IMR-90 (cell line): ENCODE measurements around the gene PUM2. TPM values are rescaled to one million over a fixed set of nuclear protein-coding genes. Genes with fewer than 3 reads are reported as not detected.

Experiments
- ATAC-seq: fragments of 200-7000 bp; cut with Tn5 transposase; 2 replicates; pipeline ENCODE4 v1.9.1; 2020; ENCODE audit warnings: low read depth, mild to moderate bottlenecking, moderate library complexity
- BruUV-seq: library from RNA; stranded (reverse); fragments of 400-500 nt; replicated peaks from 2 replicates; lab custom pipeline; 2021; lab: Mats Ljungman, UMichigan
- CTCF ChIA-PET: fragments of 300-600 bp; formaldehyde crosslinking; extraction: SDS; loops from one replicate; lab custom pipeline; 2021; ENCODE audit warnings: antibody characterized with exemption; lab: Yijun Ruan, JAX
- POLR2A ChIA-PET: fragments of 300-600 bp; sonication (Branson Sonifier 250); formaldehyde crosslinking; loops from one replicate; lab custom pipeline; 2022; ENCODE audit warnings: antibody characterized with exemption; ENCODE audit not compliant: unreplicated experiment; lab: Charles Lee
- DNase-seq: peaks from one replicate; pipeline ENCODE4 v3.0.0; 2013
- H2AFZ ChIP-seq: replicated peaks from 2 replicates; pipeline ENCODE3; 2013; ENCODE audit warnings: low read length, mild to moderate bottlenecking; ENCODE audit not compliant: poor library complexity
- H2AK5ac ChIP-seq: 2 replicates; pipeline ENCODE4 v1.6.1; 2013; ENCODE audit warnings: low read depth, low read length, inconsistent platforms
- H2AK9ac ChIP-seq: replicated peaks from 2 replicates; pipeline ENCODE3; 2013; ENCODE audit warnings: mild to moderate bottlenecking, low read depth, low read length, moderate library complexity; ENCODE audit not compliant: poor library complexity
- H2BK120ac ChIP-seq: 2 replicates; pipeline ENCODE4 v1.6.1; 2013; ENCODE audit warnings: low read depth, low read length, inconsistent platforms
- H2BK15ac ChIP-seq: 3 replicates; pipeline ENCODE4 v1.6.1; 2013; ENCODE audit warnings: low read depth, low read length, inconsistent platforms
- H2BK20ac ChIP-seq: 2 replicates; pipeline ENCODE4 v1.6.1; 2013; ENCODE audit warnings: low read depth, mild to moderate bottlenecking, inconsistent platforms, low read length, moderate library complexity
- H2BK5ac ChIP-seq: 2 replicates; pipeline ENCODE4 v1.6.1; 2013; ENCODE audit warnings: mild to moderate bottlenecking, low read depth, low read length, inconsistent platforms; ENCODE audit not compliant: poor library complexity, severe bottlenecking
- H3K14ac ChIP-seq: replicated peaks from 2 replicates; pipeline ENCODE4 v1.6.1; 2013; ENCODE audit warnings: low read depth, low read length, inconsistent platforms
- H3K18ac ChIP-seq: 2 replicates; pipeline ENCODE4 v1.6.1; 2013; ENCODE audit warnings: low read depth, low read length, control low read depth
- H3K23ac ChIP-seq: 2 replicates; pipeline ENCODE4 v1.6.1; 2013; ENCODE audit warnings: low read depth, low read length, inconsistent platforms
- H3K27ac ChIP-seq: 2 replicates; pipeline ENCODE4 v1.5.1; 2013; ENCODE audit warnings: mild to moderate bottlenecking, control low read depth, low read length; ENCODE audit not compliant: insufficient read depth
- H3K27me3 ChIP-seq: 2 replicates; pipeline ENCODE4 v1.6.1; 2013; ENCODE audit warnings: low read length; ENCODE audit not compliant: control insufficient read depth, insufficient read depth
- H3K36me3 ChIP-seq: 2 replicates; pipeline ENCODE4 v1.6.1; 2013; ENCODE audit warnings: low read length, mixed read lengths; ENCODE audit not compliant: control insufficient read depth, insufficient read depth
- H3K4ac ChIP-seq: 2 replicates; pipeline ENCODE4 v1.6.1; 2013; ENCODE audit warnings: low read depth, low read length, inconsistent platforms
- H3K4me1 ChIP-seq: 2 replicates; pipeline ENCODE4 v1.6.1; 2013; ENCODE audit warnings: low read length, mixed read lengths; ENCODE audit not compliant: control insufficient read depth, insufficient read depth
- H3K4me2 ChIP-seq: 2 replicates; pipeline ENCODE4 v1.6.1; 2013; ENCODE audit warnings: low read depth, mild to moderate bottlenecking, control low read depth, low read length, moderate library complexity
- H3K4me3 ChIP-seq: 2 replicates; pipeline ENCODE4 v1.5.1; 2013; ENCODE audit warnings: low read depth, mild to moderate bottlenecking, control low read depth, low read length, moderate library complexity; ENCODE audit not compliant: insufficient read depth
- H3K56ac ChIP-seq: 2 replicates; pipeline ENCODE4 v1.6.1; 2013; ENCODE audit warnings: low read length, inconsistent platforms; ENCODE audit not compliant: insufficient read depth; ENCODE audit errors: extremely low read depth
- H3K79me1 ChIP-seq, 2 experiments: 2 replicates each; pipeline ENCODE4 v1.6.1; 2013; ENCODE audit warnings: low read length in 2 of 2, inconsistent platforms in 1 of 2, low read depth in 1 of 2
- H3K9ac ChIP-seq: 2 replicates; pipeline ENCODE4 v1.6.1; 2013; ENCODE audit warnings: low read depth, low read length, control low read depth
- H3K9me1 ChIP-seq: 2 replicates; pipeline ENCODE4 v1.6.1; 2013; ENCODE audit warnings: low read length, inconsistent platforms; ENCODE audit not compliant: insufficient read depth
- H3K9me3 ChIP-seq: 2 replicates; pipeline ENCODE4 v1.6.1; 2013; ENCODE audit warnings: low read length; ENCODE audit not compliant: control insufficient read depth, insufficient read depth
- H4K20me1 ChIP-seq: 2 replicates; pipeline ENCODE4 v1.6.1; 2013; ENCODE audit warnings: low read length, inconsistent platforms; ENCODE audit not compliant: insufficient read depth
- H4K5ac ChIP-seq: 2 replicates; pipeline ENCODE4 v1.6.1; 2013; ENCODE audit warnings: mild to moderate bottlenecking, low read depth, low read length, control low read depth
- H4K8ac ChIP-seq, 2 experiments: 2 replicates each; pipeline ENCODE4 v1.6.1; 2013; ENCODE audit warnings: low read depth in 2 of 2, low read length in 2 of 2, control low read depth in 1 of 2, inconsistent platforms in 1 of 2
- H4K91ac ChIP-seq: 2 replicates; pipeline ENCODE4 v1.6.1; 2013; ENCODE audit warnings: low read depth, low read length, inconsistent platforms; ENCODE audit not compliant: insufficient read depth
- BHLHE40 ChIP-seq: fragments of 150-350 bp; IDR thresholded peaks from 2 replicates; pipeline ENCODE4 v1.6.1; 2016; ENCODE audit warnings: mild to moderate bottlenecking, low read depth, low read length
- MAFK ChIP-seq: IDR thresholded peaks from 2 replicates; pipeline ENCODE4 v1.6.1; 2012; ENCODE audit warnings: low read depth, low read length, improper control_type of control experiment
- MAZ ChIP-seq: IDR thresholded peaks from 2 replicates; pipeline ENCODE4 v1.6.1; 2012; ENCODE audit warnings: low read depth, mild to moderate bottlenecking, low read length, improper control_type of control experiment, moderate library complexity, borderline replicate concordance
- POLR2A ChIP-seq: IDR thresholded peaks from 2 replicates; pipeline ENCODE4 v1.6.1; 2012; ENCODE audit warnings: mild to moderate bottlenecking, low read depth, low read length
- RCOR1 ChIP-seq: IDR thresholded peaks from 2 replicates; pipeline ENCODE4 v1.6.1; 2012; ENCODE audit warnings: mild to moderate bottlenecking, low read length, improper control_type of control experiment; ENCODE audit not compliant: insufficient replicate concordance
- WGBS, 2 experiments: methylation state at CpG; one replicate each; pipeline versions ENCODE4 v1.1.5 to v1.1.7; 2013; ENCODE audit warnings: missing lambda C conversion rate in 2 of 2; ENCODE audit not compliant: insufficient read length in 1 of 2; ENCODE audit errors: extremely low coverage in 2 of 2; 5-methylcytosine and 5-hydroxymethylcytosine counted together
- dilution Hi-C: fragments of 300-500 bp; cut with HindIII; formaldehyde crosslinking; loops from one replicate; pipeline ENCODE4 v1.14.3; 2018; ENCODE audit warnings: low sequenced_read_pairs; ENCODE audit not compliant: unreplicated experiment
- in situ Hi-C: fragments of 300-500 bp; cut with MboI; formaldehyde crosslinking; loops from 3 replicates; pipeline ENCODE4 v1.14.3; 2019; ENCODE audit warnings: low sequenced_read_pairs, inconsistent platforms, mixed read lengths
- intact Hi-C: fragments of 100-400 bp; cut with micrococcal nuclease; formaldehyde crosslinking; loops from 2 replicates; pipeline ENCODE4 v1.10.0; 2022
- polyA plus RNA-seq, 3 experiments: library from polyadenylated mRNA; depleted of rRNA; stranded (reverse); fragments of >200 nt; gene quantifications; 2 replicates each; pipeline ENCODE4 v1.2.3, GENCODE V29; 2012; ENCODE audit warnings: low replicate concordance in 1 of 3
- total RNA-seq: library from RNA; depleted of rRNA; stranded (reverse); fragments of >200 nt; gene quantifications from 2 replicates; pipeline ENCODE4 v1.2.3, GENCODE V29; 2012
- TF ChIP-seq, protein P1 (sequence below): fragments of 150-350 bp; IDR thresholded peaks from 2 replicates; pipeline ENCODE4 v1.6.1; 2016; ENCODE audit warnings: low read depth, mild to moderate bottlenecking, low read length, moderate library complexity, borderline replicate concordance

PUM2 gene
- total and polyA plus RNA-seq, 2 of the 4 experiments (the other 2 are of a cell fraction), result 18.8 to 38.4 TPM

DNA sequence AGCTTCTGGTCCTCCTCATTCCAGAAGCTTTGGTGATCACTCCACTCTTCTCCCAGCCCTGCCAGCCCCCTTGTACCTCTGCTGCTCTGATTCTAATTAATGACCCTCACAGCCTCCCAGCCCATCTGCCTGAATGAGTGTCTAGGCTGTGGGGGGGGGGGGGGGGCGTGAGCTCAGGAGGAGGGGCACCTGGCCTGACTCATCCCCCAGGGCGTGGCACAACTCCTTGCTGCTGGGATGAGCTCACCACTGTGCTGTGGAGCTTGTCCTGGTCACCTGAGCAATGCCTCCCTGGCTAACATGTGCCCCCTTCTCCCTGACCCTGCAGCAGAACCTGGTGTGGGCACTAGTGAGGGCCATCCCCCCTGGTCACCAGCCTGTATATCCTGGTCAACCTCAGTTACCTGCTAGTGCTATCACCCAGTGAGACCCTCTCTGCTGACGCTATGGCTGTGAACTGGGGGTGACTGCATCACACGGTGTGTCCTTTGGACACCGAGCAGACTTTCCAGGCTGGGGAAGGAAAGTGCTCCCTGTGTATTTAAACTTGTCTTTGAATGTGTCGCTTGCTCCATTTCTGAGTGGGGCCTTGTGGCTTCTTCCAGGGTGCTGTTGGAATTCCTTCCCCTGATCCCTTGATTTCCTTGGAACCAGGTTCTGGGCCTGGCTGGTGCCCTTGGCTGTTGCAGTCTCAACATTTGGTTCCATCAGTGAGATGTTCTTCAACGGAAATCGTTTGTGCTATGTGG, 41.5 kb upstream of the PUM2 start (continued):
- no peak for TF ChIP-seq POLR2A

DNA sequence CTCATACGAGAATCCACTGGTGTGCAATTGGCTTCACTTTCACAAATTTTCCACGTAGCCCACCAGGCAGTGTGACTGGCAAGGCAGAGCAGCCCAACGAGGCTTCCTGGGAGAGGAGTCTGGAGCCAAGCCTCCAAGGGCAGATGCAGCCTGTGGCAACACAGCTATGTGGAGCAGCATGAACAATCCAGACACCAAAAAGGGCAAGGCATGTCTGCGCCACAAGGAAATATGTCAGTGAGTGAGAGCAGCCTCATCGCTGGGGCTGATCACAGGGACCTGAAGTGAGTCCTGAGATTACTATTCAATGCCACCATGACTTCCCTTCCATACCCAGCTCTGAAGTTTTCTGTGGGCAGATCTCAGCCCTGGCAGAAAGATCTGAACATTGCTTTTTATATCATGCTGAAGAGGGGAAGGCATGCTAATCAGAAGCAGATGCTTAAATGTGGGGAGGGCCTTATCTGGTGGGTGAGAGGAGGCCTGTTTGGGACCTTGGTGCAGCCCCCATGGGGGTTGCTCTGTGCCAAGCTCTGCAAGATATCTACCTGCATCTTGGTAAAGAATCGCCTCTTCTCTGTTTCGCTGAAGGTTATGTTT, 40.0 kb upstream of the PUM2 start:
- H2AFZ ChIP-seq, result no peak overlapping the region
- no peak overlapping the region for H3K18ac ChIP-seq
- H3K9me3 ChIP-seq, result no peaks in the 10 kb centered on the region
- peaks cover 7% of the 10 kb centered on the region for H3K9me1 ChIP-seq
- intact Hi-C loops (loop anchor here (10.0 kb wide), 1 partner anchor 56 kb away; no protein-coding TSS in a partner anchor), in situ Hi-C loops (no loop called here), dilution Hi-C loops (loop anchor here (25.0 kb wide), 1 partner anchor 247 kb away; no protein-coding TSS in a partner anchor)
- no peak overlapping the region for H3K27ac ChIP-seq
- no peak overlapping the region for H3K9ac ChIP-seq
- no peak overlapping the region for H3K14ac ChIP-seq
- no peak overlapping the region for H2AK9ac ChIP-seq
- H3K4ac ChIP-seq, result no peak overlapping the region
- H3K23ac ChIP-seq, result no peak overlapping the region
- no peak overlapping the region for H4K8ac ChIP-seq
- DNase-seq, result no peak
- no peaks in the 10 kb centered on the region for H3K36me3 ChIP-seq
- no peak overlapping the region for H3K4me3 ChIP-seq
- H2BK20ac ChIP-seq, result no peak overlapping the region
- BruUV-seq, result no TSS peak
- no peak for ATAC-seq
- H3K27me3 ChIP-seq, result peaks cover 31% of the 10 kb centered on the region
- no peak overlapping the region for H2BK5ac ChIP-seq
- H4K5ac ChIP-seq, result no peak overlapping the region
- 81% methylated on average over 3 of the region's 7 CpGs; no CpG with 5 or more reads in 1 of the 2 experiments for WGBS, 2 experiments
- H3K56ac ChIP-seq, result no peak overlapping the region
- no peak overlapping the region for H2BK120ac ChIP-seq
- no peak overlapping the region for H2BK15ac ChIP-seq
- no peak for TF ChIP-seq POLR2A
- no peak for TF ChIP-seq MAFK
- no peak for TF ChIP-seq MAZ
- TF ChIP-seq, protein P1, sequence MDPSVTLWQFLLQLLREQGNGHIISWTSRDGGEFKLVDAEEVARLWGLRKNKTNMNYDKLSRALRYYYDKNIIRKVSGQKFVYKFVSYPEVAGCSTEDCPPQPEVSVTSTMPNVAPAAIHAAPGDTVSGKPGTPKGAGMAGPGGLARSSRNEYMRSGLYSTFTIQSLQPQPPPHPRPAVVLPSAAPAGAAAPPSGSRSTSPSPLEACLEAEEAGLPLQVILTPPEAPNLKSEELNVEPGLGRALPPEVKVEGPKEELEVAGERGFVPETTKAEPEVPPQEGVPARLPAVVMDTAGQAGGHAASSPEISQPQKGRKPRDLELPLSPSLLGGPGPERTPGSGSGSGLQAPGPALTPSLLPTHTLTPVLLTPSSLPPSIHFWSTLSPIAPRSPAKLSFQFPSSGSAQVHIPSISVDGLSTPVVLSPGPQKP, result no peak
- no peak for TF ChIP-seq RCOR1
- no peak for TF ChIP-seq BHLHE40
- no peak overlapping the region for H3K4me2 ChIP-seq
- H3K4me1 ChIP-seq, result no peaks in the 10 kb centered on the region
- H4K20me1 ChIP-seq, result no peaks in the 10 kb centered on the region
- no peaks in the 10 kb centered on the region for H3K79me1 ChIP-seq
- ChIA-PET POLR2A (no interaction called here), CTCF (interaction anchor here (1.0 kb wide), 1 partner anchor 11 kb away, joined by 3 read pairs; no protein-coding TSS in a partner anchor)
- H2AK5ac ChIP-seq, result no peak overlapping the region
- H4K91ac ChIP-seq, result no peak overlapping the region
